HG03571 (cell line): ENCODE data around the gene MSI2.

Experiments used
- ATAC-seq: cut with Tn5 transposase; IDR thresholded peaks from one replicate; pipeline ENCODE4 v1.9.1; 2021; ENCODE audit not compliant: unreplicated experiment

The MSI2 gene

GRCh38 chr17:57515662-57516211 lies 259.4 kb downstream of the MSI2 start:
- no peak for ATAC-seq

GRCh38 chr17:57516290-57517230 lies 260.2 kb downstream of the MSI2 start:
- ATAC-seq = no peak

- no peak for ATAC-seq
Measured at GRCh38 chr17:57517273-57517631, 260.9 kb downstream of the MSI2 start.

GRCh38 chr17:57517632-57518456 lies 261.5 kb downstream of the MSI2 start:
- no peak for ATAC-seq

GRCh38 chr17:57518587-57519581 lies 262.6 kb downstream of the MSI2 start:
- ATAC-seq = no peak

- ATAC-seq = no peak
Measured at GRCh38 chr17:57519800-57520199, 263.5 kb downstream of the MSI2 start.

- no peak for ATAC-seq
Measured at GRCh38 chr17:57521606-57522005, 265.3 kb downstream of the MSI2 start.

- no peak for ATAC-seq
Measured at GRCh38 chr17:57522042-57523005, 266.0 kb downstream of the MSI2 start.

GRCh38 chr17:57523926-57524632 lies 267.8 kb downstream of the MSI2 start:
- ATAC-seq = no peak

- ATAC-seq = no peak
Measured at GRCh38 chr17:57524839-57525568, 268.7 kb downstream of the MSI2 start.

GRCh38 chr17:57527221-57528057 lies 271.1 kb downstream of the MSI2 start:
- no peak for ATAC-seq

- ATAC-seq = no peak
Measured at GRCh38 chr17:57528058-57528451, 271.7 kb downstream of the MSI2 start.

- ATAC-seq = no peak
Measured at GRCh38 chr17:57530026-57530425, 273.7 kb downstream of the MSI2 start.

GRCh38 chr17:57530508-57530907 lies 274.2 kb downstream of the MSI2 start:
- ATAC-seq = no peak

- no peak for ATAC-seq
Measured at GRCh38 chr17:57531078-57531477, 274.8 kb downstream of the MSI2 start.

GRCh38 chr17:57531648-57532504 lies 275.6 kb downstream of the MSI2 start:
- no peak for ATAC-seq
